ENCODE results near the gene NAA80.
"Not testable (repeated sequence)": the region's sequence is repeated elsewhere in the genome, so short reads cannot be mapped to it uniquely, and the experiment has no call there.

Gene NAA80

DNA sequence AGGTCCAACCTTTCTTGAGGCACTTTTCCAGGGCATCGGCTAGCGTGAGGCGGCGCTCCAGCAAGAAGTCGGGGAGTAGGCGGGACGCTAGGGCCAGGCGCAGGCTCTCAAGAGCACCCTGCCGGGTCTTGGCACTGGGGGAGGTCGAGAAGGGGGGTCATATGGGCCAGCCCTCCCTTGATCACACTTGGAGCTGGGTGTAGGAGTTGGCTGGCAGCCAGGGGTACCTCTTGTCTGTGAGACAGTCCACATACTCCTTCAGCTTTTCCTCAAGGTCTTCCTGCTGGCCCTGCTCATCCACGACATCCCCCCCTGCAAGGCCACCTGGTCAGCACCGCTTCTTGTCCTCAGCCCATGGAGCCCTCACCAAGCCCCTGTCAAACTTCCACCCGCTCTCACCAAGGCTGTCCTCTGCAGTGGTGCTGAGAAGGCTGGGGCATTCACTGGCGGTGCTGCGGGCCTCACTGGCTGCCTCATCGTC, 9.0 kb downstream of the NAA80 start:
- DNase-seq (ENCODE audit: low read depth): no peak

- DNase-seq (ENCODE audit: low read depth): no peak
Observed at GRCh38 chr3:50289130-50289529, 10.1 kb downstream of the NAA80 start.

- DNase-seq (ENCODE audit: low read depth): no peak
Observed at GRCh38 chr3:50288387-50289007, 10.7 kb downstream of the NAA80 start.

- DNase-seq (ENCODE audit: low read depth): no peak
Observed at GRCh38 chr3:50287262-50287661, 11.9 kb downstream of the NAA80 start.

DNA sequence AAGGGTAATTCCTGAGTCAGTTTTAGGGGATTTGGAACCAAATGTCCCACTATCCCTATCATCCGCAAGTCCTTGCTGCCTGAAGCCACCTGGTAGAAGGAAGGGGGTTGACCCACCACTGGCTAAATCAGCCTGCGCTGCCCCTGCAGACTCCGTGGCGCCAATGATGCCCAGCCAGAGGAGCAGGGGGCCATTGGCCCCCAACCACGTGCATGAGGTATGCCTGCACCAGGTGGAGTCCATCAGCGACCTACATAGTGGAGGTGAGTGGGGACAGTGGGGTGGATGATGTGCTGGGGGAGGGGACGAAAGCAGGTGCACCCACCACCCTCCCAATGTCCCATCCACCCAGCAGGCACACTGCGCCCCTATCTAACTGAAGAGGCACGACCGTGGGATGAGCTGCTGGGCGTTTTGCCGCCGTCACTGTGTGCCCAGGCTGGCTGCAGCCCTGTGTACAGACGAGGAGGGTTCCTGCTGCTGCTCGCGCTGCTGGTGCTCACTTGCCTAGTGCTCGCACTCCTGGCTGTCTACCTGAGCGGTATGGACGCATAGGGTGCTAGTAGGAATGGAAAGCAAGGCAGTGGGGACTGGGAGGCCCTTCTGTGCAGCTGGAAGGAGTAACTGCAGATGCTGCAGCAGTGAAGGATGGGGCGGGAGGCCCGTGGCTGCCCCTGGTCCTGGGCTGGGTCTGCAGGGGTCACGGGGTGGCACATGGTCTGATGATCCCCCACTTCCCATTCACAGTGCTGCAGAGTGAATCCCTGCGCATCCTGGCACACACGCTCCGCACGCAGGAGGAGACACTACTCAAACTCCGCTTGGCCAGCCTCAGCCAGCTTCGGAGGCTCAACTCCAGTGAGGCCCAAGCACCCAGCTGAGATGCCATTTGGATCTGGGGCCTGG, 12.6 kb downstream of the NAA80 start:
- DNase-seq (ENCODE audit: low read depth): no peak

- not testable (repeated sequence) for DNase-seq (ENCODE audit: low read depth)
Observed at GRCh38 chr3:50284121-50284520, 15.1 kb downstream of the NAA80 start.

DNA sequence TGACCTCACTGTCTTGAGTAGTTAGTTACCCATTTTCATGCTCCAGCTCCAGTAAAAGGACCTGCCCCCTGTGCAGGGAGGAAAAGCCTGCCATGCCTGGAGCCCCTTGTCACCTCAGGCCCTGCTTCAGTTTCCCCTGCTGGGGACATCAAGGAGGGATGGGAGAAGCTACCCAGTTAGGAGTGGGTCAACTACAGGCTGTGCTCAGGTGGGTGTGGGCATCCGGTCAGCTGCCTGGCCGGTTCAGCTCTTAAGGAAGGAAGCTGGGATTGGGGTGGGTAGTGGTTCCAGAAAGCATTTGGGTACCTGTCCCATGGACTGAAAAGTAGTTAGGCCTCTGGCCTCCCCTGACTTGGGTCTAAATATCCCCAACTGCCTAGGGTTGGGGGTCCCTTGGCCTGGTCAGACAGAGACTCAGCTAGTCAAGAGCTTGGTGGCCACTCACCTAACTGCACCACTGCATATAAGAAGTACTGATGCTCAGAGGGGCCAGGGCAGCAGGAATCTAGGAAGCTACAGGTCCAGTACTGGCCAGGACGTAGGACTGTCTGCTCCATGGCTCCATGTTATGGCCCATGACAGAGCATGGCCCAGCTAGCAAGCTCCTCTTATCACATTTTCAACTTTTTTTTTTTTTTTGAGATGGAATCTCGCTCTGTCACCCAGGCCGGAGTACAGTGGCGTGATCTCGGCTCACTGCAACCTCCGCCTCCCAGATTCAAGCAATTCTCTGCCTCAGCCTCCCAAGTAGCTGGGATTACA, 19.8 kb downstream of the NAA80 start:
- no peak for DNase-seq (ENCODE audit: low read depth)

- no peak for DNase-seq (ENCODE audit: low read depth)
Observed at GRCh38 chr3:50278880-50279224, 20.4 kb downstream of the NAA80 start, which contains the start of gene LSMEM2. Gene LSMEM2, plus strand, starts transcription at chr3:50279087. Its CDS starts 27 bp downstream, at chr3:50279114.

- DNase-seq (ENCODE audit: low read depth): no peak
Observed at GRCh38 chr3:50278123-50278879, 20.9 kb downstream of the NAA80 start.

GRCh38 chr3:50276762-50277101, 22.5 kb downstream of the NAA80 start:
- no peak for DNase-seq (ENCODE audit: low read depth)

DNA sequence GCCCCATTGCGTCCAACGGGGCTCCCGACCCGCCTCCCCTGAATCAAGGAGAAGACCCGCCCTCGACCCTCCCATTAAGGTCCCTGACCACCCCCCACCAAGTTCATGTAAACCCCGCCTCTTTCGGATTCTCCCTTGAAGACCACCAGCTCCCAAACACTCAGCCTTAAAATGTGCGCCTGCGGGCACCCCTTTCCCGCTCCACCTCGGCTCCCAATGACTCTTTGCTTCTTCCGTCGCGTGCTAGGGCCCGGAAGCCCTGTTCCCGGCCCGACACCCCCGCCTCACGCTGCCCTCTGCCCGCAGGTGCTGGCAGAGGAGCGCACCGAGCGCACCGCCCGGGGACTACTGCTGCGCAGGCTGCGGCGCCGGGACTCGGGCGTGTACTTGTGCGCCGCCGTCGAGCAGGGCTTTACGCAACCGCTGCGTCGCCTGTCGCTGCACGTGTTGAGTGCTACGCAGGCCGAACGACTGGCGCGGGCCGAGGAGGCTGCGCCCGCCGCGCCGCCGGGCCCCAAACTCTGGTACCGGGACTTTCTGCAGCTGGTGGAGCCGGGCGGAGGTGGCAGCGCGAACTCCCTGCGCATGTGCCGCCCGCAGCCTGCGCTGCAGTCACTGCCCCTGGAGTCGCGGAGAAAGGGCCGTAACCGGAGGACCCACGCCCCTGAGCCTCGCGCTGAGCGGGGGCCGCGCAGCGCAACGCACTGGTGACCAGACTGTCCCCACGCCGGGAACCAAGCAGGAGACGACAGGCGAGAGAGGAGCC, 23.0 kb downstream of the NAA80 start:
- no peak for DNase-seq (ENCODE audit: low read depth)

GRCh38 chr3:50275141-50275995, 23.8 kb downstream of the NAA80 start:
- no peak for DNase-seq (ENCODE audit: low read depth)

DNA sequence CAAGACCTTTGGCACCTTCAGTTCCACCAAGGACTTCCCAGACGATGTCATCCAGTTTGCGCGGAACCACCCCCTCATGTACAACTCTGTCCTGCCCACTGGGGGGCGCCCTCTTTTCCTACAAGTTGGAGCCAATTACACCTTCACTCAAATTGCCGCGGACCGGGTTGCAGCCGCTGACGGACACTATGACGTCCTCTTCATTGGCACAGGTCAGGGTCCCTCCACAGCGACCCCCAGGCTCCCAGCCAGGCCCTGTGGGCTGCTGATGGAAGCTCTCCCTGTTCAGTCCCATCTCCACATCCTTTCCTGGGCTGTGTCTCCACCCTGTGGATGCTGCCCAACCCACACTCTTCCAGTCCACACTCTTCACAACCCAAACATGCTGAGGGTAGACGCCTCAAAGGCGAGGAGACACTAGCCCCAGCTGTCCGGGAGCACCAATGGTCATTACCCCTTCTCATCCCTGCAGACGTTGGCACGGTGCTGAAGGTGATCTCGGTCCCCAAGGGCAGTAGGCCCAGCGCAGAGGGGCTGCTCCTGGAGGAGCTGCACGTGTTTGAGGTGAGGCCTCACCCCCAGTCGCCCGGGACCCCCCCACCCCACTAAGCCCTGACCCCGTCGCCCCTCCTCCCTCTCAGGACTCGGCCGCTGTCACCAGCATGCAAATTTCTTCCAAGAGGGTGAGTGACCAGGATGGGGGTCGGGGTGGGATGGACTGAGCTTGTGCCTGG, 24.7 kb downstream of the NAA80 start:
- DNase-seq (ENCODE audit: low read depth): peak; percentile 51

DNA sequence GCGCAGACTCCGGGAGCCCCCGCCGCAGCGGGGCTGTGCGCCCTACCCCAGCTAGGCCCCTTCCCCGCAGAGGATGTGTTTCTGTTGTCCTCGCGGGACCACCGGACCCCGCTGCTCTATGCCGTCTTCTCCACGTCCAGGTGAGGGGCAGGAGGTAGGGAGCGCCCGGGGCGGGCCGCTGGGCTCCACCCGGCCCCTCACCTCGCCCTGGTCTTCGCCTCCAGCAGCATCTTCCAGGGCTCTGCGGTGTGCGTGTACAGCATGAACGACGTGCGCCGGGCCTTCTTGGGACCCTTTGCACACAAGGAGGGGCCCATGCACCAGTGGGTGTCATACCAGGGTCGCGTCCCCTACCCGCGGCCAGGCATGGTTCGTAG, 25.5 kb downstream of the NAA80 start:
- DNase-seq (ENCODE audit: low read depth): no peak

GRCh38 chr3:50272911-50273688, 26.1 kb downstream of the NAA80 start:
- peak; percentile 79 for DNase-seq (ENCODE audit: low read depth)

DNA sequence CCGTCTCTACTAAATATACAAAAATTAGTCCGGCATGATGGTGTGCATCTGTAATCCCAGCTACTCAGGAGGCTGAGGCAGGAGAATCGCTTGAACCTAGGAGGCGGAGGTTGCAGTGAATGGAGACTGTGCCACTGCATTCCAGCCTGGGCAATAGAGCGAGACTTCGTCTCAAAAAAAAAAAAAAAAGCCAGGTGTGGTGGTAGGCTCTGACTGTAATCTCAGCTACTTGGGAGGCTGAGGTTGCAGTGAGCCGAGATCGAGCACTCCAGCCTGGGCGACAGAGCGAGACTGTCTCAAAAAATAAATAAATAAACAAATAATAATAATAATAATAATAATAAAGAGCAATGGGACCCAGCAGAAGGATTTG, 26.7 kb downstream of the NAA80 start:
- not testable (repeated sequence) for DNase-seq (ENCODE audit: low read depth)

DNA sequence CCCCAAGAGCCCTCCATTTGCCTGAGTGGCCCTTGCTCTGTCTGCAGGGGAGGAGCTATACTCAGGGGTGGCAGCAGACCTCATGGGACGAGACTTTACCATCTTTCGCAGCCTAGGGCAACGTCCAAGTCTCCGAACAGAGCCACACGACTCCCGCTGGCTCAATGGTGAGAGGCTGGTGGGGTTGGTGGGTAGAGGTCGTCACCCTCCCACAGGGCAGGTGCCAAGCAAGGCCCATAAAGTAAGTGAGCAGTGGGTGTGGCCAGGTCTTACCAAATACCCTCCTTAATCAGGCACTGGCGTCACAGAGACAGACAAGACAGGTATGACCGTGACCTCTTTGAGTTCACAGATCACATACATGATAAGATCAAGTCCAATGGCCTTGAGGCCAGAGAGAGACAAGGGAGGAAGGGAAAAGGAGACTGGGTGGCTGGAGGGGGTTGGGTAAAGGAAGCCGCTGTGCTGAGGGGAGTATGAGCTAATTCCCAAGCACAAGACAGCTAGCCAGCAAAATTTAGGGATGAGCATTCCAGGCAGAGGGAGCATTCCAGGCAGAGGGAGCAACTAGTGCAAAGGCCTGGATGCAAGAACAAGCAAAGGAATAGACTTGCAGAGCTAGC, 27.8 kb downstream of the NAA80 start:
- no peak for DNase-seq (ENCODE audit: low read depth)

Data from stimulated activated CD4-positive, alpha-beta T cell treated with anti-CD3 and anti-CD28 coated beads, Interleukin-2, amount 100 ng/mL, for 4 hours (primary cell).